Jurkat, Clone E6-1 (cell line): ENCODE data around the gene TSHZ1. TPM values are rescaled to one million over a fixed set of nuclear protein-coding genes. Genes with fewer than 3 reads are reported as not detected.
A peak's percentile ranks its signal among the peaks of the same experiment; 100 is the strongest.

Experiments
- DNase-seq: peaks from one replicate; pipeline ENCODE4 v3.0.0-alpha.2; 2011; ENCODE audit warnings: low read depth, low spot score
- H3K4me3 ChIP-seq: 2 replicates; pipeline ENCODE4 v1.5.1; 2011; ENCODE audit warnings: mild to moderate bottlenecking, low read length, control low read depth, moderate library complexity
- polyA plus RNA-seq: library from polyadenylated mRNA; unstranded; fragments of >200 nt; gene quantifications from one replicate; pipeline ENCODE4 v1.2.1, GENCODE V29; 2012; ENCODE audit warnings: missing spikeins; ENCODE audit not compliant: insufficient read length, insufficient read depth

The TSHZ1 gene, protein sequence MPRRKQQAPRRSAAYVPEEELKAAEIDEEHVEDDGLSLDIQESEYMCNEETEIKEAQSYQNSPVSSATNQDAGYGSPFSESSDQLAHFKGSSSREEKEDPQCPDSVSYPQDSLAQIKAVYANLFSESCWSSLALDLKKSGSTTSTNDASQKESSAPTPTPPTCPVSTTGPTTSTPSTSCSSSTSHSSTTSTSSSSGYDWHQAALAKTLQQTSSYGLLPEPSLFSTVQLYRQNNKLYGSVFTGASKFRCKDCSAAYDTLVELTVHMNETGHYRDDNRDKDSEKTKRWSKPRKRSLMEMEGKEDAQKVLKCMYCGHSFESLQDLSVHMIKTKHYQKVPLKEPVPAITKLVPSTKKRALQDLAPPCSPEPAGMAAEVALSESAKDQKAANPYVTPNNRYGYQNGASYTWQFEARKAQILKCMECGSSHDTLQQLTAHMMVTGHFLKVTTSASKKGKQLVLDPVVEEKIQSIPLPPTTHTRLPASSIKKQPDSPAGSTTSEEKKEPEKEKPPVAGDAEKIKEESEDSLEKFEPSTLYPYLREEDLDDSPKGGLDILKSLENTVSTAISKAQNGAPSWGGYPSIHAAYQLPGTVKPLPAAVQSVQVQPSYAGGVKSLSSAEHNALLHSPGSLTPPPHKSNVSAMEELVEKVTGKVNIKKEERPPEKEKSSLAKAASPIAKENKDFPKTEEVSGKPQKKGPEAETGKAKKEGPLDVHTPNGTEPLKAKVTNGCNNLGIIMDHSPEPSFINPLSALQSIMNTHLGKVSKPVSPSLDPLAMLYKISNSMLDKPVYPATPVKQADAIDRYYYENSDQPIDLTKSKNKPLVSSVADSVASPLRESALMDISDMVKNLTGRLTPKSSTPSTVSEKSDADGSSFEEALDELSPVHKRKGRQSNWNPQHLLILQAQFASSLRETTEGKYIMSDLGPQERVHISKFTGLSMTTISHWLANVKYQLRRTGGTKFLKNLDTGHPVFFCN (N-terminal part only)
- polyA plus RNA-seq, result 13.5 TPM

DNA sequence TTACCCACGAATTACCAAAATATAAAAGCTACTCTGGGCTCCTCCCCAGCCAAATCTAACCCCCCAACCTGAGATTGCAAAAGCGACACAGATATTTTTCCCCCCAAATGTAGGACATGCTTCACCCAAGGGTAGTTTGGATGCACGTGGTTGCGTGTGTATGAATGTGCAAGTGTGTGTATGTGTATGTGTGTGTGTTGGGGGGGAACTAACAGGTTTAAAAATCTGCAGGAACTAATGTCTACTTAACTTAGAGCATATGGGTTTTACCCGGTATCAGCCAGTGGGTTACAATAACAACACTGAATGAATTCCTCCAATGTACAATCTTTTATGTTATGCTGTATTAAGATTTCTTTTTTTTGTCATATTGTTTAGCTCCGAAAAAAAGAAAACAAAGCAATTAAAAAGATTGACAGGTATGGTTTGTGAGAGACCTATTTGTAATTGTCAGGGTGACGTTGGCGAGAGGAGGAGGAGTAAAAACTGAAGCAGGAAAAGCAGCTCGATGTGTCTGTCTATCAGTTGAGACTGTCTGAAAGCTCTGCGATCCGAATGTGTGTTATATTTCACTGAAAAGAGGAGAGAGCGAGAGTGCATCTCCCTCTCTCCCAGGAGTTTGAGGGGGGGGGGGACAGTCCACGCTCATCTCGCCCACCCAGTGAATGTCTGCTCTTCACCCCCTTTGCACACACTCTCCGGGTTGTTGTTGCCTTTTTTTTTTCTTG lies at the start of gene TSHZ1:
TSS of gene TSHZ1 (plus strand) at position 524 of the 728 bp plus-strand sequence. CDS start 1,080 bp downstream, outside the sequence.
- peak within 1 kb of the TSS; percentile 84 for H3K4me3 ChIP-seq
- peak; percentile 93 for DNase-seq

DNA sequence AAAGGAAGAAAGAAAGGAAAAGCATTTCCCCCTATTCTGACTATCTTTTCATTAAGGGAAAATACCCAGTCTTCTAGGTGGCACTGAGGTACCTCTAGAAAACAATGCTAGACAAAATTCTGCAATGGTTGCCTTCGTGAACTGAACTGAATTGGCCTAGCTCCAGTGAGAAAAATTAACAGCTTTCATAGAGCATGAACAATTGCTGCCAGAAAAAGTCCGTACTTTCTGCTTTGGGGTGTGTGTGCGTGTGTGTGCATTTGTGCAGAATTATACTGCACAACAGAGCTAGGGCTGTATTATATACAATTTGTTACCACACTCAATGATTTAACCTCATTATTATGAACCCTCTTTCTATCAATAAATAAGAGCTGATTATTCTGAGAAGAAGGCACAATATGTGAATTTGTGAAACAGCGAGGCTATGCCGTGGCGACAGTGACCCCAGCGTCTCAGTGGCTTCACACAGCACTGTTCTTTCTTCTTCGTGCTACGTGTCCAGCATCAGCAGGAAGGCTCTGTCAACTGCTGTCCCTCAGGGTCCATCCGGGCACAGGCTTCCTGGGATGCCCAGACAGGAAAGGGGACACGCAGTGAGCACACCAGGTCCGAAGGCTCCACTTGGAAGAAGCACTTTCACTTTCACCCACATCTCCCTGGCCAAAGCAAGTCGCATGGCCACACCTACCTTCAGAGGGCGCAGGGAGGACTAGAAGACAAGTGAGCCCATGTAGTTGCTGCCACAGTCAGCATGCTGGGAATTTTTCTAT lies 49.2 kb upstream of the TSHZ1 start:
- peak overlapping the region; percentile 34 for H3K4me3 ChIP-seq
- peak; percentile 19 for DNase-seq

DNA sequence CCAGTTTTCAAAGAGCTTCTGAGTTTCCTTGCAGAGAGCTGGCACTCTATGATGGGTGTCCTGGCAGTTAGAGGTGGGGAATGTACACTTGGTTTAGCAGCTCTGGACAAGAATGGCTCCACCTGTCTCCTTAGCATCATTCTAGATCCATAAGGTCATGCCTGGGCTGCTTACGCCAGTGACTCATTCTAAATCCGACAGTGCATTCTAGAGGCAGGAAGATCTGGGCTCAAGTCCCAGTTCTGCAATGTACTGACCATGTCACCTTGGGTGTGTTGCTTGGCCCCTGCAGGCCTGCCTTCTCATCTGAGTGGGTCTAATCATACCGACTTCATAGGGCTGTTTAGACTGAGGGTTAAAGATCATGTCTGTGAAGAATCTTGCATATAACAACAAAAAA lies 48.1 kb upstream of the TSHZ1 start:
- H3K4me3 ChIP-seq, result no peak overlapping the region
- no peak for DNase-seq

DNA sequence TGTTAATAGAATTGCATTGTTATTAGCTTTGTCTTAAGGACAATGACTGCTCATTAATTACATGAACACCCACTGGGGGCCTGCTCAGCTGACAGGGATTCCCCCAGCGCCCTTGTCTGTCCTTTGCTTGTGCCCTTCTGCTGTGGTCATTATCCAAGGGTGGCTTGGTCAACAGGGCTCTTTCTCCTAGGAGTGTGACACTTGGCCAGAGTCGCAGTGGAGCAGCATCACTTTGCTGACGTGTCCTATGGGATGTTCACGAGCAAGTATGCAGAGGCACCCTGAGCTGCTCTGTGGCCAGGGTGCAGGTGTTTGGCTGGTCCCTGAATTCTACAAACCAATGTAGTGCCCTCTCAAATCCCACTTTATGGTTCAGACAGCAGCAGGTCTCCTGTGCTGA lies 47.6 kb upstream of the TSHZ1 start:
- DNase-seq, result no peak
- no peak overlapping the region for H3K4me3 ChIP-seq

DNA sequence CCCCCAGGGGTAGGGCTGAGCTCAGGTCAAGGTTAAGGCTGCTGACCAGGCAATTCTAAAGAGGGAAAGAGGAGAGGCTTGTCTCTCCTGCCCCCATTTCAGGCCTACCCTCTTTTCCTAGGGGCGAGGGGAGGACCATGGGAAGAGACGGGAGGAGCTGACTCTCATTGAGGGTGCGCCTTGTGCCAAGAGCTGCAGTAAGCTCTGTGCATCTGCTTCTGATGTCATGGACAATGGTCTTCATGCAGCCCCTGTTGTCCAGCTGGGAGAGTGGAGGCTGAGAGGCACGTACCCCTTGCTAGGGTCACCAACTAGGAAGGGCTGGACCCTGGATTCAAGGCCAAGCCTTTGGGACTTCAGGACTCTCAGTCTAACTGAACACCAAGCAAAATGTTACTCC lies 46.9 kb upstream of the TSHZ1 start:
- H3K4me3 ChIP-seq, result no peak overlapping the region
- DNase-seq, result no peak

DNA sequence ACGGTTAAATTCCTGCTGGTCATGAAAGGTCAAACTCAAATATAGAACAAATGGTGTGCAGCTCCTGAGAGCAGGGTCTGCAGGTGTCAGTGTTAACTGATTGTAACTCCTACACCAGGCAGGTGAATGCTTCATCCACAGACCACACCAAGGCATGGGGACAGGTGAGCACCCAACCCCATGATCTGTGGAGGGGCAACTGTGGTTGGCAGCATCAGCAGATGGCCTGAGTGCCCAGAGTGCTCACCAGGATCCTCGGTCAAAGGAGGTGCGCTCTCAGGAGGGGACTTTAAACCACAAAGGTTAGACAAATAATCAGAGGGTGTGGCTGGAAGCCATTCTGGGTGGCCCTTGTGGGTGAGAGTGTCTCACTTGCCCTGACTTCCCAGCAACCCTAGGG lies 46.1 kb upstream of the TSHZ1 start:
- no peak for DNase-seq
- H3K4me3 ChIP-seq, result no peak overlapping the region

DNA sequence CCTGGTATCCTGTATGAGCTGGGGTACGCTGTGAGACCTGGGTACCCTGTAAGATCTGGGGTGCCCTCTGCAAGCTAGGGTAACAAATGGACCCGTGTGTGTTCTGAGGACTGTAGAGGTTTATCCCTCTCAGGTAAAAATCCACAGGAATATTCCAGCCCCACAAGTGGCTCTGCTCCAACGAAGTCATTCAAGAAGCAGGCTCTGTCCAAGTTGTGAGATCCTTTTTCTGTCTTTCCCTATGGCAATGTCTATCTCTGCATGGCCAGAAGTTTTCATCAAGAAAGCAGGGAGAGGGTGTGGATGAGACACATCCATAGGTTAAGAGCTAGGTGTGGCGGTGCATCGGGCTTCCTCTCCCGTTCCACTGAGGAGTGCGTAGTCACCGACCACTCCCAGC lies 44.7 kb upstream of the TSHZ1 start:
- H3K4me3 ChIP-seq, result no peak overlapping the region
- DNase-seq, result no peak

DNA sequence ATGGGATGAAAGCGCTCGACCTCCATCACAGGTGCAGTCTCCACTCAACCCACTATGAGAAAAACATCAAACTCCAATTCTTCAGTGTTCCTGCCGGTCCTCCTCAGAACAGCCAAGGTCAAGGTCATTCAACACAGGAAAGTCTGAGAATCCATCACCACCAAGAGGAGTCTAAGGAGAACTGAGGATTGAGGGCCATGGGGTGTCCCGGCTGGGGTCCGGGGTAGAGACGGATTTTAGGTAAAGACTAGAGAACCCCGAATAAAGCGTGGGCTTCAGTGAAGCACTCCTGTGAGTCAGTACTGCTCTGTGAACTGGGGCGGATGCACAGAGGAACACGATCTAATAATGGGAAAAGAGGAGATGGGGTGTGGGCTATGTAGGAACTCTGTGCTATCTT lies 43.5 kb upstream of the TSHZ1 start:
- DNase-seq, result no peak
- no peak overlapping the region for H3K4me3 ChIP-seq

DNA sequence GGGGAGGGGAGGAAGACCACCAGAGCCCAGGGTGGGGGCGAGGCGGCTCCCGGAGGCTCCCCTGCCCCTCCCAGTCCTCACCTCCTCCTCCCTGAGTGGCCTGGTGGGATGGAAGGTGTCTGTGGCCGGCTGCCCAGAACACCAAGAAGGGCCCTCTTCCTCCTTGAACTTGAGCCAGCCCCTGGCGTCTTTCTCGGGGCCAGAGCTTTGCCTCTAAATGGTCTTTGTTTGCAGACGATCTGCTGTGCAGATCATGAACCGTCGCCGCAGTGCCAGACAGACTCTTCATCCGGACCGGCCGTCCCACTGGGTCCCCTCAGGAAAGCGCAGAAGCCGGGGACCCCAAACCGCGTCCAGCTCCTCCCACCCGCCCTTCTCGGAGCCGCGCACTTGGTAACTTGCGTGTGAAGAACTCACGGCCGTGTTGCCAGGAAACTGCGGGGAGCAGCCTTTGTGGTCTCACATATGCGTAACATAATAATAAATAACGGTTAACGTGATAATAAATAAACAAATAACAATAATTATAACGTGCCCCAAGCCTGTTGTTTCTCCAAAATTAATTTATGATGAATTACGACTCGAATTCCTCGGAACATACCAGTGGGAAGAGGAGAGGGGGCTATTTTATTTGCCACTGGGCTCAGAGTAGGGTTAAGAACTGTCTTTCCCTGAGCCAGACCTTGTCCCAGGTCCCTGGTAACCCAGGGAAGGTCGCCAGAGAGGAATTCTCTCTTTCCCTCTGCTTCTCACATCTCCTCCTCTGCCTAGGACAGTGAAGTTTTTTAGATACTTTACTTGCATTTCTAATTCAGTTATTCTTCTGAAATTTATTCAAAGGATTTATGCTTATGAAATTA lies 42.6 kb upstream of the TSHZ1 start:
- no peak overlapping the region for H3K4me3 ChIP-seq
- no peak for DNase-seq

DNA sequence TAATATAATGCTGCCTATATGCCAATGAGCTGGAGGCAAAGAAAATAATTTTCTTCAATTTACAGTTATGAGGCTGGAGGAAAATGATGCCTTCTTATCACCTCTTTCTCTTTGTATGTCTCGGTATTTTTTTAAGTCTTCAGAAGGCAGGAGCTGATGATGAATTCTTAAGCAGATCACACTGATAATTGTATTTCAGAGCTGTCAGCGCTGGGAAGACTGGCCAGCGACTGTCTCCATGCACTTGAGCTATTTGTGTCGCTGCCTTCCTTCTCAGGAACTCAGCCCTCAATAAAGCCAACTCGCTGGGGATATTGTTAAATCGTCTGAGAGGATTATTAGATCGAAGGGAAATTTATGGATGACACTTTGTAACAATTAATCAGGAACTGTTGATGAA lies 42.0 kb upstream of the TSHZ1 start:
- H3K4me3 ChIP-seq, result no peak overlapping the region
- DNase-seq, result no peak

DNA sequence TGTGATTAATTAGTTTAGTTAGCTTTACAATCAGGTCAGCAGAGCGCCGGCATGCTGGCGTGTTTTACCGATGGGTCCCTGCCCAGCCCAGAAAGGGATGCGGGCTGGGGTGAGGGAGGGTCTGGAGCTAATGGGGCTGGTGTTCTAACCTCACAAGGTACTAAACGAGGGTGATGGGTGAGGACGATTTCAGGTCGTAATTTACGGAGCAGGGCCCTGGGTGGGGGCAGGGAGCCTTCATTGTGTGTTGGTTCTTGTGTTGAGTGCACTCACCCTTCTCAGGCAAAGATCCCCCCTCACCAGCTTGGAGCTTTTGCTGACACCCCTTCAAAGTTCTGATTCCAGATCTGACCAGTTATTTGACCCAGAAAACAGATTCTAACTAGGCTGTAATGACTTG lies 41.2 kb upstream of the TSHZ1 start:
- H3K4me3 ChIP-seq, result no peak overlapping the region

DNA sequence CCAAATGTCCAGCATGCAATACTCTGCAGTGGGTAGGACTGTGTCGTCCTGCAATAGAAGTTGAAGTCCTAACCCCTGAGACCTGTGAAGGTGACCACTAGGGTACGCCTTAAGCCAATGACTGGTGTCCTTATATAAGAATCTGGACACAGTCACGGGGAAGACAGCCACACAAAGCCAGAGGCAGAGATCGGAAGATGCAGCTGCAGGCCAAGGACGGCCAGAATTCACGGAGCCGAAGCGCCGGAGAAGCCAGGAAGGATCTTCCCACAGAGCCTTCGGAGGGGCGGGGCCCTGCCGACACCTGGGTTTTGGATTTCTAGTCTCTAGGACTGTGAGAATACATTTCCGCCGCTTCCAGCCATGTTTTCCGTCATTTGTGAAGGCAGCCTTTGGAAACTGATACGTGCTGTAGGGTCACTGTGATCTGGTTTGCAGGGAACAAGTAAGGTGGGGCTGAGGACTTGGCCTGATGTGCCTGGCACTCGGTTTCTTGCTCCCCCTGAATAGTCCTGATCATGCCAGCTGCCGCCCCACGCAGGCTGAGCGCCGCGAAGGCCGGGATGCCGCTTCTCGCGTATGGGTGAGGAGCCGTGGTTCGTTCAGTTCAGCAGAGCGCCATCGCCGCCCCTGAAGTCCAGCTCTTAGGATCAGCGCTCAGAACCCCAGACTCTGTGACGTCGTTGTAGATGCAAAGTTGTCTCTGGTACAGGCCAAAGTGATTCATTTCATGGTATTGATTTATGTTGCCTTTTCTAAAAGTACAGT lies 40.4 kb upstream of the TSHZ1 start:
- DNase-seq, result no peak
- no peak overlapping the region for H3K4me3 ChIP-seq

More for the DNA sequence above, 41.2 kb upstream of the TSHZ1 start:
- no peak for DNase-seq

DNA sequence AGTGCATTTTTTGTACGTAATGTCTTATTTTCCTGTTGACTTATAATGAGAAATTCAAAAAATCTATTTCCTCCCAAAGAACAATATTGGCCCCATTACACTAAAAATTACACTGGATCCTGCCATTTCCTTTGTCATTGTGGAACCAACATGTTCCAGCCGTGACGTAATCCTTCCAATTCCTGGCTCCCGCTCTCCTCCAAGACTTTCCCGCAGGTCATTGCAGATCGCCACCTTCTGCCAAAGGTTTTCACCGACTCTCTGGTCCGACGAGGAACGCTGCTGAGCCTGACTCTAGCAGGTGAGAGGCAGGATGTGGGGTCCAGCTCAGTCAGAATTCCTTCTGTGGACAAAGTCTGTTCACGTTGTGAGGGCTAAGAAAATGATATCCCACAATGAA lies 39.7 kb upstream of the TSHZ1 start:
- DNase-seq, result no peak
- H3K4me3 ChIP-seq, result no peak overlapping the region

DNA sequence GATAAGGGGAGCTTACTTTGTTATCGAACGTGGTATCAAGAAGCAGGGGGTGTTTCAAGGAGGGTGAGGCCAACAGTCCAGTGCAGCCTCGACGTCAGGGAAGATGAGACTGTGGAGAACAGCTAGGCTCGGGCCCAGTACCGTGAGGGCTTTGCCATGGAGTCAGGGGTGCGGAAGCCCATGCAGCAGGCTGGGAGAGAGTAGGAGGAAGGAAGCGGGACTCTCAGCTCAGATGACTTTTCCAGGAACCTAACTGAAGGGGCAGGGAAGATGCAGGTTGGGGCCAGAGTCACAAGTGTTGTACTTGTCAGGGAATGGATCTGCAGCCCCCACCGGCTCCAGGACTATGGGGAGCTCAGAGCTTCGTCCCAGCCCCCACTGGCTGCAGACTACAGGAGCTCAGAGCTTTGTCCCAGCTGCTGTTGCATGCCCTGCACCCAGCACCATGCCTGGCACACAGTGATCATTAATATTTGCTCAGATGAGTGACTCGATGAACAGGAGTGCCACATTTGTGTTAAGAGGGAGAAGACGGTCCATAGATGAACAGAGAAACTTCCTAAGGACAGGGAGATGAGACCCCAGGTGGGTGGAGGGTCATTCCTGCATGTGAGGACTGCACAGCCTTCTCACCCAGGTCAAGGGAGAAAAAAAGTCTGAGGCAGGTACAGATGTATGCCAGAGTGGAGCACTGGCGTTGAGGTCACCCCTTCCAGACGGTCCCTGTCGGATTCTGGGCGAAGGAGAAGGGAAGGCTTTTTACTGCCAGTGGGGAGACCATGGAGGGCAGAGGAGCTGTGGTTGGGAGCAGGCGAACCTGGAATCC lies 38.1 kb upstream of the TSHZ1 start:
- DNase-seq, result no peak
- no peak overlapping the region for H3K4me3 ChIP-seq

DNA sequence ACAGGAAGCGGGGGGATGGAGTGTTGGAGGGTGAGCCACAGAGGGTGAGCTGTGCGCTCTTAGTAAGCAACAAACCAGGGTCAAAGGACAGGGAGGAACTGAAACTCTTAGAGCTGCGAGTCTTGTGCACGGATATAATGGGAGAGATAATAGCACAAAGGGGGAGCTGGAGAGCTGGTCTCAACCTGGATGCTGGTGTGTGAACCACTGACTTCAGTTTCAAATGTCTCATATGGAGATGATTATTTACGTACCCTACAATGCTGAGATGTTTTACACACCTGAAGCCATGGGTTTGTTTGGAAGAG lies 37.5 kb upstream of the TSHZ1 start:
- no peak for DNase-seq
- no peak overlapping the region for H3K4me3 ChIP-seq

DNA sequence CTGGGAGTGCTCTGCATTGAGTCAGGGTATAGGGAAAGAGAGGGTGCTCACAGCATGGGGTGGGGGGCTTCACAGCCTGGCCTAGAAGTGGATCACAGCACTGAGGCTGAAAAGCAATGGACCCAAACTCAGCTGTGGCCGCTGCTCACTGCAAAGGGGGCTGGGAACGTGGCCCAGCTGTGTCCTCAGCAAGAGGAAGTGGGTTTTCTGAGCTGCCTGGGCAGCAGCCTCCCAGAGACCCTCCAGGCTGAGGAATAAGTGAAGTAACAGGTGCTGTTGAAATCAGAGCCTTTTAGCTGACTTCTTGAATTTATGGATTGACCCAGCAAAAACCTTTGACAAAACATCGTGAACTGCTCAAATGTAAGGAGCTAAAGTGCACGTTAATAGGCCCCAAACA lies 36.9 kb upstream of the TSHZ1 start:
- no peak overlapping the region for H3K4me3 ChIP-seq
- DNase-seq, result no peak

DNA sequence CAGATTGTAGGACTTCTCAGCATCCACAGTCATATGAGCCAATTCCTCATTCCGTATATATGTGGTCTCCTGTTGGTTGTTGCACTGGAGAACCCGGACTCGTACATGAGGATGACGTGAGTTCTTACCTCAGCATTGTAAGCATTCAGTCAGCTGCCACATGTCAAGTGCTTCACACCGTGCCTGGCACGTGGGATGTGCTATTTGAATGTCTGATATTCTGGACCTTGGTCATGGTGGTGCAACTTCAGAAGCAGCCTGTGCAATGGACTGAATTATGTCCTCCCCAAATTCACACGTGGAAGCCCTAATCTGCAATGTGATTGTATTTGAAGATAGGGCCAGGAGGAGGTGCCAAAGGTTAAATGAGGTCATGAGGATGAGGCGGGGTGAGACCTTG lies 33.7 kb upstream of the TSHZ1 start:
- no peak for DNase-seq
- H3K4me3 ChIP-seq, result no peak overlapping the region
